ENCODE data around the gene PPIA.
"Not testable (repeated sequence)": the region's sequence is repeated elsewhere in the genome, so short reads cannot be mapped to it uniquely, and the experiment has no call there.

The PPIA gene

GRCh38 chr7:44843440-44843839 lies 47.0 kb downstream of the PPIA start:
- DNase-seq: not testable (repeated sequence)

- no peak for DNase-seq
These were observed 49.0 kb downstream of the PPIA start for GRCh38 chr7:44845451-44845850.

- DNase-seq: peak; percentile 41
These were observed 49.9 kb downstream of the PPIA start for GRCh38 chr7:44846390-44846789.

- no peak for DNase-seq
These were observed 50.5 kb downstream of the PPIA start for GRCh38 chr7:44846816-44847508.

GRCh38 chr7:44847509-44847919 lies 51.0 kb downstream of the PPIA start:
- DNase-seq: peak; percentile 90

- peak; percentile 100 for DNase-seq
These were observed 51.6 kb downstream of the PPIA start, which contains the start of gene H2AZ2 for GRCh38 chr7:44847920-44848634. Gene H2AZ2 (minus strand): TSS chr7:44848087. CDS start chr7:44847971, 116 bp downstream.

- DNase-seq: no peak
These were observed 52.9 kb downstream of the PPIA start for GRCh38 chr7:44849259-44849884.

- no peak for DNase-seq
These were observed 53.5 kb downstream of the PPIA start for GRCh38 chr7:44849885-44850544.

GRCh38 chr7:44852590-44852989 lies 56.1 kb downstream of the PPIA start:
- no peak for DNase-seq

Measured in CD4-positive, alpha-beta T cell treated with Interleukin-21 for 1 hour (primary cell).